Left colon (tissue), 2 donors: Measurements from ENCODE around the gene HSFX2. TPM values are rescaled to one million over a fixed set of nuclear protein-coding genes. Genes with fewer than 3 reads are reported as not detected.
"Not testable (repeated sequence)": the region's sequence is repeated elsewhere in the genome, so short reads cannot be mapped to it uniquely, and the experiment has no call there.

ENCODE experiments used
- ATAC-seq: fragments of 200-7000 bp; cut with Tn5 transposase; one replicate; pipeline ENCODE4 v1.9.1; 2020; ENCODE audit warnings: mild to moderate bottlenecking, moderate library complexity
- DNase-seq, 2 donors: peaks; one replicate each; pipeline ENCODE4 v3.0.0-alpha.2; 2020
- intact Hi-C, 2 donors: fragments of 100-400 bp; cut with DNase I in 1 of 2; cut with micrococcal nuclease in 1 of 2; formaldehyde crosslinking; loops; one replicate each; pipeline versions ENCODE4 v1.11.2 to v1.14.0; 2022; cut with DNase I, micrococcal nuclease
- total RNA-seq, 2 donors: library from RNA; stranded (reverse); fragmentation: NEBNext Ultra II Directional; extraction: Animal tissue kit (Norgen Biotek cat#: 25700); gene quantifications; one replicate each; pipeline ENCODE4 v1.2.1, GENCODE V29; 2021
- donor health status: DM: no; HTN: no; CAD: no.
- donor health status: DM: yes; HTN: yes; CAD: no.

HSFX2 gene
- total RNA-seq, 2 donors from 2014 or later, result not detected

DNA sequence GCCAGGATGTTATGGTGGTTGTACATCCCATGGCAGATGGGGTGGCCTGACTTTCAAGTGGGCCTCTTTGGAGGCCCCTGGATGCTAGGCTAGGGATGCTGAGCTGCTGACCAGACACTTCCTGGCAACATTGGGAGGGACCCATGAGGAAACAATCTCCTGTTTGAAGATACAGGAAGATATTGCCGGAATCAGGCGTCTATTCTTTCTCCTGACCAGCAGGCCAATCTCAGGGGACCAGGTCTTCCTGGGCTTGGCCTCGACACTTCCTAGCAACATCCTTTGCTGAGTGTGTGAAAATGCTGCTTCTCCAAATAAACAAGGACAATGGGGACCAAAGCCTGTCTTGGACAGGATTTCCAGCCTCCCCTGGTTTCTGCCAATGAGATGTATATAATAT, 47.3 kb downstream of the HSFX2 start:
- intact Hi-C loops, ATAC-seq, DNase-seq: not testable (repeated sequence)

DNA sequence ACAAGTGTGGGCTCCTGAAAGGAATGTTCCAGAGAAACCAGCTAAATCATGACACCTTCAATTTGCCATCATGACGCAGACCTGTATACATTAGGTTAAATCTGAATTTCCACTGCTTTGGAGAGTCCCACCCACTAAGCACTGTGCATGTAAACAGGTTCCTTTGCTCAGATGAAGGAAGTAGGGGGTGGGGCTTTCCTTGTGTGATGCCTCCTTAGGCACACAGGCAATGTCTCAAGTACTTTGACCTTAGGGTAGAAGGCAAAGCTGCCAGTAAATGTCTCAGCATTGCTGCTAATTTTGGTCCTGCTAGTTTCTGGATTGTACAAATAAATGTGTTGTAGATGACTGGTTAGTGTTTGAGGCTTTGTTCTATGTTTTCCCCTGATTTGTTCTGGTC, 48.2 kb downstream of the HSFX2 start:
- intact Hi-C loops, result not testable (repeated sequence)

DNA sequence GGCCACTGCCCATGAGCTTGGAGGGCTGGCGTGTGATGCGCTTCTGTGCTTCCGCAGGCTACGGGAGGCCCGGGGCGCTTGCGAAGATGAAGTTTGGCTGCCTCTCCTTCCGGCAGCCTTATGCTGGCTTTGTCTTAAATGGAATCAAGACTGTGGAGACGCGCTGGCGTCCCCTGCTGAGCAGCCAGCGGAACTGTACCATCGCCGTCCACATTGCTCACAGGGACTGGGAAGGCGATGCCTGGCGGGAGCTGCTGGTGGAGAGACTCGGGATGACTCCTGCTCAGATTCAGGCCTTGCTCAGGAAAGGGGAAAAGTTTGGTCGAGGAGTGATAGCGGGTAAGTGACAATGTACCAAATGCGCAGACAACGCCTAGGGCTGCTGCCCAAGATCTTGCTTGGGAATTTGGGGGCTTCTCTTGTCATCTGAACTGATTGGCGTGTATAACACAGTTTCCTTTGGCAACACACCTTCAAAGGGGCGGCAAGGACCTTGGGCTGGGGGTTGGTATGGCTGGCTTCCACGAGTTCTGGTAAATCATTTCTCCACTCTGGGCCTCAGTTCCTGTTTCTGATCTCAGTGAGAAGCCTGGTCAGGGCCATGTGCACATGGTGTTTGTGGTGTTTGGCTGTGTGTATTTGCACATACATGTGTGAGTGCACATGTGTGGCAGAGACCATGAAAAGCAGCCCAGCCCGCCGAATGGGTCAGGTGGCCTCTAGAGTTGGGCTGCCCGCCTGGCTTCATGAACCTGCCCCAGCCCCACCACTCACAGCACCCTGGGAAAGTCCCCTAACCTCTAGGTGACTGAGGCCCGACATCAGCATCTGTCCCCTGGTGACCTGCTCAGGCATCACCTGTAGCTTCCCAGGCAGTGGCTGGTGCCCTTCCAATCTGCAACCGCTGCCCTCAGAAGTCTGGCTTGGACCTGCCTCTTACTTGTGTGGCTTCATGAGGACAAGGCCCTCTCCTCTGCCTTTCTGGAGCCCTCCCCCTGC, 49.3 kb downstream of the HSFX2 start:
- DNase-seq, intact Hi-C loops, ATAC-seq: not testable (repeated sequence)

More for the DNA sequence above, 48.2 kb downstream of the HSFX2 start:
- DNase-seq, result not testable (repeated sequence)
- ATAC-seq, result peak; percentile 94

Other genes with a start within 250 kb of the HSFX2 start
- gene IDS, start 90.0 kb downstream of the HSFX2 start, total RNA-seq, result 10 to 100 TPM; 28.8 to 58.5 TPM
- 10 to 100 TPM; 37.2 to 37.8 TPM for gene EOLA1, start 54.3 kb downstream of the HSFX2 start, total RNA-seq
- gene HSFX3, start 45.4 kb downstream of the HSFX2 start, total RNA-seq, result not detected
- gene MAGEA9B, start 7.9 kb downstream of the HSFX2 start, total RNA-seq, result not detected
- 10 to 100 TPM; 19.8 to 22.1 TPM for gene TMEM185A, start 36.5 kb upstream of the HSFX2 start, total RNA-seq
- gene MAGEA11, start 116.7 kb upstream of the HSFX2 start, total RNA-seq, result not detected
- 1 to 10 TPM; 1.0 to 1.5 TPM for gene HSFX1, start 178.8 kb upstream of the HSFX2 start, total RNA-seq
- not detected for gene MAGEA9, start 186.6 kb upstream of the HSFX2 start, total RNA-seq